Activated CD4-positive, alpha-beta memory T cell treated with anti-CD3 and anti-CD28 coated beads for 36 hours (primary cell): ENCODE data around the gene ELMO3. TPM values are rescaled to one million over a fixed set of nuclear protein-coding genes. Genes with fewer than 3 reads are reported as not detected.
A peak's percentile ranks its signal among the peaks of the same experiment; 100 is the strongest.

ENCODE experiments used
- CTCF ChIA-PET: fragments of 350-600 bp; sonication (Branson Sonifier 250); formaldehyde crosslinking; loops from one replicate; lab custom pipeline; 2021; ENCODE audit warnings: antibody characterized with exemption, inconsistent platforms; lab: Charles Lee
- POLR2A ChIA-PET: fragments of 350-600 bp; sonication (Branson Sonifier 250); formaldehyde crosslinking; loops from one replicate; lab custom pipeline; 2021; ENCODE audit warnings: antibody characterized with exemption; lab: Charles Lee
- DNase-seq: peaks from one replicate; pipeline ENCODE4 v3.0.0-alpha.2; 2020
- H3K27ac Mint-ChIP-seq: one replicate; pipeline ENCODE4 v1.8.0; 2021; ENCODE audit warnings: mixed read lengths
- H3K27me3 Mint-ChIP-seq: one replicate; pipeline ENCODE4 v1.8.0; 2021; ENCODE audit warnings: mixed read lengths
- H3K36me3 Mint-ChIP-seq: one replicate; pipeline ENCODE4 v1.8.0; 2021; ENCODE audit warnings: mixed read lengths
- H3K4me1 Mint-ChIP-seq: one replicate; pipeline ENCODE4 v1.8.0; 2021; ENCODE audit warnings: low read depth, mixed read lengths
- H3K4me3 Mint-ChIP-seq: one replicate; pipeline ENCODE4 v1.8.0; 2021; ENCODE audit warnings: mild to moderate bottlenecking, mixed read lengths
- H3K9me3 Mint-ChIP-seq: one replicate; pipeline ENCODE4 v1.8.0; 2021; ENCODE audit warnings: mixed read lengths
- intact Hi-C: fragments of 100-400 bp; cut with micrococcal nuclease; formaldehyde crosslinking; loops from one replicate; pipeline ENCODE4 v1.15.1; 2023
- total RNA-seq, 2 experiments: library from RNA; stranded (reverse); gene quantifications; one replicate each; pipeline ENCODE4 v1.2.3, GENCODE V29; 2021

The ELMO3 gene
- total RNA-seq, 2 experiments from 2014 or later: 5.1 to 5.9 TPM

GRCh38 chr16:67183627-67184452, 15.1 kb upstream of the ELMO3 start, which contains the start of gene MATCAP1:
Gene MATCAP1 (minus strand): TSS chr16:67183963. CDS start chr16:67180610, 3,353 bp downstream.
- POLR2A ChIA-PET: interaction anchor here (1.0 to 1.4 kb wide), 3 partner anchors 23 to 170 kb away, joined by 3 read pairs; partner anchors contain the start of gene FHOD1
- Mint-ChIP-seq H3K4me1 (peaks cover 14% of the 10 kb centered on the region), H3K27me3 (peaks cover 8% of the 10 kb centered on the region), H3K4me3 (no peak within 1 kb of the TSS), H3K27ac (no peak within 1 kb of the TSS), H3K9me3 (no peaks in the 10 kb centered on the region), H3K36me3 (no peaks in the 10 kb centered on the region)
- CTCF ChIA-PET: interaction anchor here (0.6 to 4.0 kb wide), 18 partner anchors 10 to 230 kb away, joined by 3 to 57 read pairs (median 10); partner anchors contain the start of genes B3GNT9, CES3, FBXL8 and NOL3
- DNase-seq: peak; percentile 96
- intact Hi-C loops: loop anchor here (1.0 to 2.0 kb wide), 5 partner anchors 8 to 199 kb away; partner anchors contain the start of genes E2F4, FBXL8, FHOD1 and TRADD

GRCh38 chr16:67184453-67184994, 14.4 kb upstream of the ELMO3 start:
- CTCF ChIA-PET: interaction anchor here (0.6 to 4.0 kb wide), 35 partner anchors 8 to 242 kb away, joined by 3 to 57 read pairs (median 5); partner anchors contain the start of genes B3GNT9, CES3, FBXL8 and NOL3
- H3K9me3 Mint-ChIP-seq: no peaks in the 10 kb centered on the region
- H3K4me1 Mint-ChIP-seq: peaks cover 12% of the 10 kb centered on the region
- intact Hi-C loops: no loop called here
- no peaks in the 10 kb centered on the region for H3K36me3 Mint-ChIP-seq
- H3K27me3 Mint-ChIP-seq: peaks cover 8% of the 10 kb centered on the region
- no peak overlapping the region for H3K27ac Mint-ChIP-seq
- POLR2A ChIA-PET: interaction anchor here (1.0 to 1.5 kb wide), 4 partner anchors 10 to 63 kb away, joined by 3 to 4 read pairs (median 4); partner anchors contain the start of genes FHOD1 and TMEM208
- H3K4me3 Mint-ChIP-seq: no peak overlapping the region
- no peak for DNase-seq

- no peaks in the 10 kb centered on the region for H3K36me3 Mint-ChIP-seq
- H3K4me3 Mint-ChIP-seq: peak overlapping the region; percentile 72
- CTCF ChIA-PET: interaction anchor here (0.6 to 4.0 kb wide), 41 partner anchors 8 to 242 kb away, joined by 3 to 57 read pairs (median 4); partner anchors contain the start of genes B3GNT9, CES3, FBXL8 and NOL3
- POLR2A ChIA-PET: interaction anchor here (1.0 to 1.5 kb wide), 2 partner anchors 11 to 41 kb away, joined by 4 read pairs; partner anchors contain the start of gene TMEM208
- peak overlapping the region; percentile 34 for H3K27ac Mint-ChIP-seq
- intact Hi-C loops: loop anchor here (1.0 kb wide), 2 partner anchors 167 to 208 kb away; no protein-coding TSS in a partner anchor
- peaks cover 8% of the 10 kb centered on the region for H3K27me3 Mint-ChIP-seq
- no peaks in the 10 kb centered on the region for H3K9me3 Mint-ChIP-seq
- H3K4me1 Mint-ChIP-seq: peaks cover 12% of the 10 kb centered on the region
- peak; percentile 91 for DNase-seq
Measured at GRCh38 chr16:67184995-67185650, 13.8 kb upstream of the ELMO3 start.

- H3K9me3 Mint-ChIP-seq: no peaks in the 10 kb centered on the region
- ChIA-PET POLR2A (interaction anchor here (1.0 to 1.5 kb wide), 2 partner anchors 11 to 41 kb away, joined by 4 read pairs; partner anchors contain the start of gene TMEM208), CTCF (interaction anchor here (0.6 to 4.0 kb wide), 34 partner anchors 9 to 236 kb away, joined by 3 to 57 read pairs (median 6); partner anchors contain the start of genes B3GNT9, CES3, FBXL8 and NOL3)
- no peak overlapping the region for H3K4me3 Mint-ChIP-seq
- intact Hi-C loops: loop anchor here (1.0 kb wide), 2 partner anchors 167 to 208 kb away; no protein-coding TSS in a partner anchor
- no peaks in the 10 kb centered on the region for H3K36me3 Mint-ChIP-seq
- H3K27me3 Mint-ChIP-seq: peaks cover 8% of the 10 kb centered on the region
- H3K27ac Mint-ChIP-seq: no peak overlapping the region
- peaks cover 12% of the 10 kb centered on the region for H3K4me1 Mint-ChIP-seq
- no peak for DNase-seq
Measured at GRCh38 chr16:67185651-67186134, 13.2 kb upstream of the ELMO3 start.

- no peak overlapping the region for H3K27ac Mint-ChIP-seq
- intact Hi-C loops: no loop called here
- peaks cover 17% of the 10 kb centered on the region for H3K4me1 Mint-ChIP-seq
- H3K36me3 Mint-ChIP-seq: no peaks in the 10 kb centered on the region
- H3K27me3 Mint-ChIP-seq: peaks cover 8% of the 10 kb centered on the region
- no peak for DNase-seq
- CTCF ChIA-PET: interaction anchor here (1.9 to 2.7 kb wide), 2 partner anchors 15 to 226 kb away, joined by 6 to 14 read pairs; partner anchors contain the start of genes CES3 and NOL3
- no peak overlapping the region for H3K4me3 Mint-ChIP-seq
- no peaks in the 10 kb centered on the region for H3K9me3 Mint-ChIP-seq
- POLR2A ChIA-PET: no interaction called here
Measured at GRCh38 chr16:67186550-67186950, 12.4 kb upstream of the ELMO3 start.

- no peaks in the 10 kb centered on the region for H3K9me3 Mint-ChIP-seq
- H3K4me1 Mint-ChIP-seq: peaks cover 22% of the 10 kb centered on the region
- intact Hi-C loops: no loop called here
- no peaks in the 10 kb centered on the region for H3K36me3 Mint-ChIP-seq
- POLR2A ChIA-PET: no interaction called here
- no peak overlapping the region for H3K4me3 Mint-ChIP-seq
- no peak for DNase-seq
- H3K27ac Mint-ChIP-seq: no peak overlapping the region
- H3K27me3 Mint-ChIP-seq: peaks cover 8% of the 10 kb centered on the region
- CTCF ChIA-PET: no interaction called here
Measured at GRCh38 chr16:67187175-67187890, 11.6 kb upstream of the ELMO3 start.

- no peak for DNase-seq
- Mint-ChIP-seq H3K4me3 (no peak overlapping the region), H3K9me3 (no peaks in the 10 kb centered on the region), H3K27ac (peak overlapping the region; percentile 43), H3K4me1 (peaks cover 30% of the 10 kb centered on the region), H3K36me3 (peaks cover 4% of the 10 kb centered on the region), H3K27me3 (peaks cover 8% of the 10 kb centered on the region)
- CTCF ChIA-PET: interaction anchor here (1.8 kb wide), 1 partner anchor 10 kb away, joined by 8 read pairs; no protein-coding TSS in a partner anchor
- POLR2A ChIA-PET: no interaction called here
- intact Hi-C loops: no loop called here
Measured at GRCh38 chr16:67188323-67188722, 10.6 kb upstream of the ELMO3 start.

- no peak overlapping the region for H3K27ac Mint-ChIP-seq
- no peak for DNase-seq
- no peak overlapping the region for H3K4me3 Mint-ChIP-seq
- H3K9me3 Mint-ChIP-seq: no peaks in the 10 kb centered on the region
- CTCF ChIA-PET: interaction anchor here (1.3 to 1.8 kb wide), 3 partner anchors 9 to 236 kb away, joined by 5 to 8 read pairs (median 5); no protein-coding TSS in a partner anchor
- POLR2A ChIA-PET: no interaction called here
- peaks cover 8% of the 10 kb centered on the region for H3K27me3 Mint-ChIP-seq
- intact Hi-C loops: no loop called here
- peaks cover 35% of the 10 kb centered on the region for H3K4me1 Mint-ChIP-seq
- H3K36me3 Mint-ChIP-seq: peaks cover 5% of the 10 kb centered on the region
Measured at GRCh38 chr16:67188798-67189197, 10.1 kb upstream of the ELMO3 start.

- H3K36me3 Mint-ChIP-seq: peaks cover 10% of the 10 kb centered on the region
- no peak within 1 kb of the TSS for H3K27ac Mint-ChIP-seq
- ChIA-PET CTCF (interaction anchor here (1.1 to 1.4 kb wide), 4 partner anchors 27 to 237 kb away, joined by 3 to 5 read pairs (median 4); no protein-coding TSS in a partner anchor), POLR2A (no interaction called here)
- peaks cover 7% of the 10 kb centered on the region for H3K27me3 Mint-ChIP-seq
- peaks cover 37% of the 10 kb centered on the region for H3K4me1 Mint-ChIP-seq
- H3K9me3 Mint-ChIP-seq: no peaks in the 10 kb centered on the region
- intact Hi-C loops: no loop called here
- no peak within 1 kb of the TSS for H3K4me3 Mint-ChIP-seq
- DNase-seq: no peak
Measured at GRCh38 chr16:67190041-67190440, 8.9 kb upstream of the ELMO3 start, which contains the start of gene EXOC3L1. Gene EXOC3L1 (minus strand): TSS chr16:67190136. CDS start chr16:67189676, 460 bp downstream.
